Tibial nerve (tissue), 4 donors: ENCODE data around the gene C17orf67. TPM values are rescaled to one million over a fixed set of nuclear protein-coding genes. Genes with fewer than 3 reads are reported as not detected.

Experiments used
- DNase-seq, 2 donors: peaks; one replicate each; pipeline ENCODE4 v3.0.0-alpha.2; 2019; ENCODE audit warnings: low spot score in 2 of 2
- H3K27ac ChIP-seq, 4 donors: fragments of 200-600 bp; sonication (generic) in 3 of 4; one replicate each; pipeline ENCODE4 v1.5.1; 2017 to 2019; ENCODE audit warnings: mild to moderate bottlenecking in 1 of 4
- H3K27me3 ChIP-seq, 2 donors: fragments of 200-600 bp; sonication (generic) in 1 of 2; one replicate each; pipeline versions ENCODE4 v1.5.1 to v1.6.0; 2017 to 2019
- H3K36me3 ChIP-seq, 3 donors: fragments of 200-600 bp; sonication (generic); one replicate each; pipeline ENCODE4 v1.5.1; 2018 to 2019
- H3K4me1 ChIP-seq, 4 donors: fragments of 200-600 bp; sonication (generic) in 3 of 4; one replicate each; pipeline ENCODE4 v1.5.1; 2017 to 2019
- H3K4me3 ChIP-seq, 4 donors: fragments of 200-600 bp; sonication (generic) in 3 of 4; one replicate each; pipeline ENCODE4 v1.5.1; 2017 to 2019; ENCODE audit warnings: mild to moderate bottlenecking in 1 of 4, moderate library complexity in 1 of 4
- H3K9me3 ChIP-seq, 4 donors: fragments of 200-600 bp; sonication (generic) in 3 of 4; one replicate each; pipeline ENCODE4 v1.5.1; 2017 to 2019
- CTCF ChIP-seq, 5 experiments: fragments of 200-600 bp in 3 of 5; fragments of 450-650 bp in 2 of 5; sonication (generic) in 3 of 5; IDR thresholded peaks; one replicate each; pipeline ENCODE4 v1.5.1; 2016 to 2019; ENCODE audit warnings: antibody characterized with exemption in 5 of 5, mild to moderate bottlenecking in 3 of 5, moderate library complexity in 2 of 5
- EP300 ChIP-seq, 2 donors: sonication (generic); formaldehyde crosslinking; IDR thresholded peaks; one replicate each; pipeline ENCODE4 v1.6.1; 2017; ENCODE audit warnings: antibody characterized with exemption in 2 of 2, mild to moderate bottlenecking in 1 of 2
- POLR2A ChIP-seq, 2 donors: fragments of 450-650 bp; IDR thresholded peaks; one replicate each; pipeline ENCODE4 v1.6.1; 2017; ENCODE audit warnings: antibody characterized with exemption in 2 of 2, mild to moderate bottlenecking in 2 of 2, moderate library complexity in 2 of 2
- WGBS, 2 donors: methylation state at CpG; one replicate each; pipeline ENCODE4 v1.1.5; 2018; 5-methylcytosine and 5-hydroxymethylcytosine counted together
- small RNA-seq: library from RNA; depleted of rRNA; stranded (forward); fragments of <200 nt; gene quantifications from one replicate; pipeline ENCODE3, GENCODE V24; 2016
- total RNA-seq, 4 donors: library from RNA; depleted of rRNA; stranded (reverse); fragments of >200 nt; gene quantifications; one replicate each; pipeline ENCODE4 v1.1.0, GENCODE V29; 2016

Gene C17orf67
- total RNA-seq, 4 donors from 2014 or later: 2.4 to 4.5 (median 3.1) TPM

- no peak for TF ChIP-seq CTCF (IDR thresholded peaks at IDR 0.05)
- no peak for TF ChIP-seq POLR2A (IDR thresholded peaks at IDR 0.05)
- no peak for TF ChIP-seq EP300 (IDR thresholded peaks at IDR 0.05)
- 80 to 83% methylated on average over 4 of the region's 4 CpGs for WGBS, 2 donors
Measured at GRCh38 chr17:56742601-56743000, 91.1 kb downstream of the C17orf67 start.

More at GRCh38 chr17:56742601-56743000, 91.1 kb downstream of the C17orf67 start:
- DNase-seq: no peak
- Histone ChIP-seq H3K36me3 (no peaks in the 10 kb centered on the region), H3K9me3 (peaks cover 0 to 15% (median 0%) of the 10 kb centered on the region in 4 donors), H3K27ac (no peak overlapping the region), H3K4me1 (no peaks in the 10 kb centered on the region), H3K27me3 (peaks cover 0 to 4% of the 10 kb centered on the region in 2 donors), H3K4me3 (no peak overlapping the region)

Small RNA genes within 50 kb of the gene (small RNA-seq; reads per million reads assigned to genes)
- gene RNU6-1158P: not detected

Other genes with a start within 250 kb of the C17orf67 start
- 10 to 100 TPM; 11.4 to 42.8 (median 14.1) TPM for gene NOG, start 240.2 kb downstream of the C17orf67 start, total RNA-seq
- 10 to 100 TPM; 10.5 to 45.9 (median 13.4) TPM for gene DGKE, start 231 bp upstream of the C17orf67 start, total RNA-seq
- gene TRIM25, start 80.1 kb upstream of the C17orf67 start, total RNA-seq: 10 to 100 TPM; 19.9 to 49.2 (median 31.5) TPM
- gene COIL, start 127.1 kb upstream of the C17orf67 start, total RNA-seq: 10 to 100 TPM in 1 of 4 donors, 1 to 10 TPM in 3; 9.2 to 13.1 (median 9.7) TPM
- gene SCPEP1, start 144.2 kb upstream of the C17orf67 start, total RNA-seq: 10 to 100 TPM; 50.5 to 70.6 (median 57.2) TPM